SU-DHL-6 (cell line): ENCODE measurements around the gene NIFK.

ENCODE experiments used
- H2AFZ ChIP-seq: fragments of 200-600 bp; sonication (generic); 2 replicates; pipeline ENCODE4 v1.6.1; 2014; ENCODE audit warnings: low read depth, mild to moderate bottlenecking, moderate library complexity, mixed read lengths, antibody characterized with exemption, low read length; ENCODE audit not compliant: severe bottlenecking
- H3F3A ChIP-seq: fragments of 200-600 bp; shearing (Covaris generic); 2 replicates; pipeline ENCODE4 v1.6.0; 2016; ENCODE audit warnings: antibody characterized with exemption, mild to moderate bottlenecking; ENCODE audit not compliant: insufficient read depth
- H3K27ac ChIP-seq: fragments of 200-600 bp; sonication (generic); 2 replicates; pipeline ENCODE4 v1.5.1; 2016; ENCODE audit warnings: low read depth, mild to moderate bottlenecking, low read length, moderate library complexity, mixed read lengths
- H3K27me3 ChIP-seq: fragments of 200-600 bp; sonication (generic), shearing (Covaris generic); 2 replicates; pipeline ENCODE4 v1.6.0; 2014; ENCODE audit warnings: mild to moderate bottlenecking, low read length
- H3K36me3 ChIP-seq: fragments of 200-600 bp; sonication (generic); 2 replicates; pipeline ENCODE4 v1.6.1; 2014; ENCODE audit warnings: mild to moderate bottlenecking, low read length, mixed read lengths
- H3K4me2 ChIP-seq: fragments of 300-600, 200-600 bp; shearing (Covaris generic), sonication (generic); 2 replicates; pipeline ENCODE4 v1.6.0; 2014; ENCODE audit warnings: low read length, low read depth, mild to moderate bottlenecking; ENCODE audit not compliant: poor library complexity, severe bottlenecking
- H3K4me3 ChIP-seq: fragments of 200-600 bp; sonication (generic); 2 replicates; pipeline ENCODE4 v1.5.1; 2014; ENCODE audit warnings: antibody characterized with exemption, low read length, mild to moderate bottlenecking, mixed read lengths; ENCODE audit not compliant: insufficient read depth, poor library complexity, severe bottlenecking
- H3K79me2 ChIP-seq: fragments of 200-600 bp; sonication (generic); 2 replicates; pipeline ENCODE4 v1.6.1; 2014; ENCODE audit warnings: mild to moderate bottlenecking, low read length, moderate library complexity; ENCODE audit not compliant: insufficient read depth
- H3K9ac ChIP-seq: fragments of 200-600 bp; sonication (generic); 2 replicates; pipeline ENCODE4 v1.7.0; 2014; ENCODE audit warnings: mild to moderate bottlenecking, low read length
- H3K9me2 ChIP-seq: fragments of 200-600 bp; sonication (generic); replicated peaks from 2 replicates; pipeline ENCODE4 v1.6.1; 2014; ENCODE audit warnings: low read length; ENCODE audit not compliant: insufficient read depth
- H3K9me3 ChIP-seq: fragments of 200-600 bp; sonication (generic); 2 replicates; pipeline ENCODE4 v1.6.1; 2014; ENCODE audit warnings: low read length, mixed read lengths; ENCODE audit not compliant: insufficient read depth
- H4K20me1 ChIP-seq: fragments of 200-600 bp; sonication (generic); 2 replicates; pipeline ENCODE4 v1.6.1; 2014; ENCODE audit warnings: low read depth, mild to moderate bottlenecking, antibody characterized with exemption, low read length, moderate library complexity, mixed read lengths
- CTCF ChIP-seq: fragments of 200-600 bp; sonication (generic); IDR thresholded peaks from one replicate; pipeline ENCODE4 v1.5.1; 2017; ENCODE audit warnings: antibody characterized with exemption, mild to moderate bottlenecking, low read length, moderate library complexity; ENCODE audit not compliant: insufficient read depth, poor library complexity, severe bottlenecking
- EZH2phosphoT487 ChIP-seq: fragments of 200-600 bp; sonication (generic), shearing (Covaris generic); conservative IDR thresholded peaks from 2 replicates; pipeline ENCODE4 v1.6.1; 2018; ENCODE audit warnings: mild to moderate bottlenecking, antibody characterized with exemption, low read length, moderate library complexity, mixed read lengths

The NIFK gene

GRCh38 chr2:121686218-121686617, 50.5 kb downstream of the NIFK start:
- Histone ChIP-seq H4K20me1 (no peaks in the 10 kb centered on the region), H3K4me2 (no peak overlapping the region), H3K27me3 (no peaks in the 10 kb centered on the region), H2AFZ (no peak overlapping the region), H3K27ac (no peak overlapping the region), H3K9ac (no peak overlapping the region), H3K9me3 (peaks cover 18% of the 10 kb centered on the region; the same call in 1 of the 2 replicates), H3K79me2 (no peaks in the 10 kb centered on the region), H3K9me2 (no peaks in the 10 kb centered on the region), H3F3A (no peaks in the 10 kb centered on the region), H3K36me3 (no peaks in the 10 kb centered on the region), H3K4me3 (no peak overlapping the region)
- TF ChIP-seq EZH2phosphoT487 (no peak), CTCF (no peak)

GRCh38 chr2:121682396-121683298, 54.0 kb downstream of the NIFK start:
- Histone ChIP-seq H3F3A (no peaks in the 10 kb centered on the region), H3K4me2 (no peak overlapping the region), H3K27ac (no peak overlapping the region), H3K9me3 (peaks cover 18% of the 10 kb centered on the region; the same call in 1 of the 2 replicates), H3K36me3 (no peaks in the 10 kb centered on the region), H3K9ac (no peak overlapping the region), H2AFZ (no peak overlapping the region), H3K9me2 (no peaks in the 10 kb centered on the region), H3K79me2 (no peaks in the 10 kb centered on the region), H4K20me1 (no peaks in the 10 kb centered on the region), H3K4me3 (no peak overlapping the region), H3K27me3 (no peaks in the 10 kb centered on the region)
- TF ChIP-seq CTCF = no peak
- no peak for TF ChIP-seq EZH2phosphoT487

DNA sequence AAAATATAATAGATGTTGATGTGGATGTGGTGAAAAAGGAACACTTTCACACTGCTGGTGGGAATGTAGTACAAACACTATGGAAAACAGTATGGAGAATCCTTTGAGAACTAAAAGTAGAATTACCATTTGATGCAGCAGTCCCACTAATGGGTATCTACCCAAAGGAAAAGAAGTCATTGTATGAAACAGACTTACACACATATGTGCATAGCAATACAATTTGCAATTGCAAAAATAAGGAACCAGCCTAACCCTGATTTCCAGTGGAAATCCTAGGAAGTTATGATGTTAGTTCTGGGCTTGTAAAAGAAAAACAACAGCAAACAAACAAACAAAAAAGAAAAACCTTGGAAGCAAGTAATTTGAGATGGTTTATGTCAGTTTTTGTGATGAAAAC, 58.8 kb downstream of the NIFK start:
- Histone ChIP-seq H3K36me3 (no peaks in the 10 kb centered on the region), H3K27ac (no peak overlapping the region), H2AFZ (no peak overlapping the region), H3K9me3 (peaks cover 9% of the 10 kb centered on the region; the same call in 1 of the 2 replicates), H3K9ac (no peak overlapping the region), H3K79me2 (no peaks in the 10 kb centered on the region), H3K4me3 (no peak overlapping the region), H3K4me2 (no peak overlapping the region), H3F3A (no peaks in the 10 kb centered on the region), H4K20me1 (no peaks in the 10 kb centered on the region), H3K9me2 (no peaks in the 10 kb centered on the region), H3K27me3 (no peaks in the 10 kb centered on the region)
- TF ChIP-seq EZH2phosphoT487 (no peak), CTCF (no peak)
